Esophagus (tissue), 2 donors: Measurements from ENCODE around the gene STARD10. TPM values are rescaled to one million over a fixed set of nuclear protein-coding genes. Genes with fewer than 3 reads are reported as not detected.

ENCODE experiments used
- H3K27ac ChIP-seq, 2 donors: one replicate each; pipeline ENCODE4 v1.5.1; 2013; ENCODE audit warnings: low read depth in 2 of 2, mild to moderate bottlenecking in 2 of 2, inconsistent platforms in 1 of 2, low read length in 1 of 2, moderate library complexity in 1 of 2
- H3K27me3 ChIP-seq, 2 donors: one replicate each; pipeline ENCODE4 v1.6.1; 2013; ENCODE audit warnings: low read length in 2 of 2, control low read depth in 1 of 2, mild to moderate bottlenecking in 1 of 2; ENCODE audit not compliant: insufficient read depth in 2 of 2, control insufficient read depth in 1 of 2
- H3K36me3 ChIP-seq, 2 donors: one replicate each; pipeline ENCODE4 v1.6.1; 2013; ENCODE audit warnings: low read length in 1 of 2; ENCODE audit not compliant: control insufficient read depth in 2 of 2, insufficient read depth in 2 of 2
- H3K4me1 ChIP-seq, 2 donors: one replicate each; pipeline ENCODE4 v1.6.1; 2013; ENCODE audit warnings: low read length in 1 of 2; ENCODE audit not compliant: control insufficient read depth in 2 of 2, insufficient read depth in 2 of 2
- H3K4me3 ChIP-seq, 2 donors: one replicate each; pipeline ENCODE4 v1.5.1; 2013; ENCODE audit warnings: low read length in 2 of 2, mild to moderate bottlenecking in 2 of 2, low read depth in 1 of 2, moderate library complexity in 1 of 2
- H3K9me3 ChIP-seq, 2 donors: one replicate each; pipeline ENCODE4 v1.6.1; 2013; ENCODE audit warnings: mild to moderate bottlenecking in 2 of 2, low read depth in 1 of 2, low read length in 1 of 2, moderate library complexity in 1 of 2; ENCODE audit not compliant: control insufficient read depth in 2 of 2, insufficient read depth in 1 of 2
- WGBS, 2 donors: extraction: QIAGEN DNeasy Blood & Tissue Kit; methylation state at CpG; one replicate each; pipeline ENCODE4 v1.1.7; 2013; 5-methylcytosine and 5-hydroxymethylcytosine counted together
- polyA plus RNA-seq, 2 donors: library from polyadenylated mRNA; stranded (reverse); fragments of 200-250 nt; gene quantifications; one replicate each; pipeline ENCODE4 v1.2.3, GENCODE V29; 2013
- donor health status: healthy with polysubstance abuse.
- donor health status: Bipolar disorder and iron deficiency.

The STARD10 gene
- polyA plus RNA-seq, 2 donors: 57.9 to 65.8 TPM

DNA sequence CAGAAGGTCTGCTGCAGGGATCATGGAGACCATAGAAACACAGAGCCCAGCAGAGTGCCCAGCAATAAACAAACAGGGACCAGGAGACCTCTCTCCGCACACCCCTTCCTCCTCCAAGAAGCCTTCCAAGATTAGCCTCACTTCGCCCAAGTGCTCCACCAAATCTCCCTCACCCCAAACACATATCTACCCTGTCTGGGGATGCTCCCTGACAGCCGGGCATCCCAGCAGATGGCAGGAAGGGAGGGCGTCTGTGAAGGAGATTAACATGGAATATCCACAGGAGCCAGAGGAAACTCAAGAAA, 68.2 kb downstream of the STARD10 start:
- H3K27me3 ChIP-seq: no peaks in the 10 kb centered on the region
- no peaks in the 10 kb centered on the region for H3K9me3 ChIP-seq
- H3K27ac ChIP-seq: no peak overlapping the region
- H3K36me3 ChIP-seq: peaks cover 0 to 2% of the 10 kb centered on the region in 2 donors
- peaks cover 5 to 11% of the 10 kb centered on the region in 2 donors for H3K4me1 ChIP-seq
- 85 to 87% methylated on average over 4 of the region's 4 CpGs for WGBS, 2 donors
- no peak overlapping the region for H3K4me3 ChIP-seq

- Histone ChIP-seq H3K9me3 (no peaks in the 10 kb centered on the region), H3K36me3 (peaks cover 0 to 2% of the 10 kb centered on the region in 2 donors), H3K4me1 (peaks cover 5 to 17% of the 10 kb centered on the region in 2 donors), H3K27me3 (no peaks in the 10 kb centered on the region), H3K4me3 (no peak overlapping the region), H3K27ac (no peak overlapping the region)
- WGBS, 2 donors: 49 to 55% methylated on average over 9 of the region's 9 CpGs
Measured at GRCh38 chr11:72724851-72725723, 68.8 kb downstream of the STARD10 start.

DNA sequence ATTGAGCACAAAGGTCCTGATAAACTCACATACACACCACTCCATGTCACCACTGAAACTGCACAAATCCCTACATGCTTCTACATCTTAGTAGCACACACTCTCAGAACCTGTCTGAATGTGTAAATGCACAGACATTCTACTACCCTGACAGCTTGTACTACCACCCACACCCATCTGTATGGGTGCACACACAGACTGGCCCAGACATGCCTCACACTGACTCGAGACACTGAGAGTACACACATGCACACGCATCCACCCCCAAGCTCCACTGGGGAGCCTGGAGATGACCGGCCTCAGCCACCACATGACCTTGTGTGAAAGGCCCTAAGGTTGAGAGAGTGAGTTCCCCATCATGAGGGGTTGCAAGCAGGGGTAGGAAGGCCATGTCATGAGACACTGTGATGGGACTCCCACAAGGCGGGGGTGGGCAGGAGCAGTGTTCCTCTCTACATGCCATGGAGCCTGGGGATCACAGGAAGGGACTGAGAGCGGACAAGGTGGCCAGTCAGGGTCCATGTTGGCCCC, 69.8 kb downstream of the STARD10 start:
- WGBS, 2 donors: 75 to 76% methylated on average over 5 of the region's 5 CpGs
- Histone ChIP-seq H3K27me3 (no peaks in the 10 kb centered on the region), H3K4me1 (peaks cover 14 to 20% of the 10 kb centered on the region in 2 donors), H3K36me3 (peaks cover 0 to 2% of the 10 kb centered on the region in 2 donors), H3K4me3 (no peak overlapping the region), H3K9me3 (no peaks in the 10 kb centered on the region), H3K27ac (peak overlapping the region in 1 of 2 donors; percentile 50)

- Histone ChIP-seq H3K36me3 (peaks cover 0 to 5% of the 10 kb centered on the region in 2 donors), H3K4me1 (peaks cover 16 to 20% of the 10 kb centered on the region in 2 donors), H3K27me3 (no peaks in the 10 kb centered on the region), H3K27ac (peak overlapping the region in 1 of 2 donors; percentile 50), H3K9me3 (no peaks in the 10 kb centered on the region), H3K4me3 (no peak overlapping the region)
- WGBS, 2 donors: 61% methylated on average over 9 of the region's 9 CpGs
Measured at GRCh38 chr11:72723508-72723907, 70.3 kb downstream of the STARD10 start.

DNA sequence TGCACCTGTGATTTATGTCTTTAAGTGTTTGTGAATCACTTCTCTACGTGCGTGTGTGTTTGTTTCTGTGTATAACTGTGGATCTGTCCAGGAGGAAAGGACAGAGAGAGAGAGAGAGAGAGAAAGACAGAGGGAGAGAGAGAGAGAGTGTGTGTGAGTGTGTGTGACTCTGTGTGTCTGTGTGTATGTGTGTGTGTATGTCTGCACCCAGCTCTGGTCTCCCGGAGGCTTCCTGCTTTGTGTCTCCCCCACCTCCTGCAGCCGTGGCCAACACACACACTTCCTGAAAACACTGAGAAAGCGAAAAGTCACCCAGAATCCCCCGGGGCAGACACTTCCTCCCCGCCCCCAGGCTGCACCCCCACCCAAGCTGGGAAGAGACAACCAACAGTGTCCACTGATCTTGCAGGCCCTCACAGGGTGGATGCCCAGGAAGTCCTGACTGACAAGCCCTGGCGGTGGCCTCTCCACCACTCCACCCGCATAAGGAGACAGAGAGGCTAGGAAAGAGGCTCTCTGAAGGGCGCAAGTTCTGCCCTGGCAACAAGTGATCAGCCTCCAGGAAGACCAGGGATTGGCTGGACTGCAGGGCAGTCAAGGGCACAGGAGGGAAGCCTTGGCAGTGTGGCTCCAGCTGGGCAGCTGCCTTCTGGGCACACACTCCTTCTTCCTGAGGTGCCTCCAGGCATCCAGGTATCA, 71.6 kb downstream of the STARD10 start:
- H3K27me3 ChIP-seq: no peaks in the 10 kb centered on the region
- H3K4me1 ChIP-seq: peaks cover 16 to 20% of the 10 kb centered on the region in 2 donors
- WGBS, 2 donors: 0% methylated on average over 10 of the region's 10 CpGs
- no peaks in the 10 kb centered on the region for H3K9me3 ChIP-seq
- H3K36me3 ChIP-seq: peaks cover 0 to 9% of the 10 kb centered on the region in 2 donors
- peak overlapping the region; percentile 64 to 85 for H3K4me3 ChIP-seq
- H3K27ac ChIP-seq: peak overlapping the region; percentile 94 to 98

DNA sequence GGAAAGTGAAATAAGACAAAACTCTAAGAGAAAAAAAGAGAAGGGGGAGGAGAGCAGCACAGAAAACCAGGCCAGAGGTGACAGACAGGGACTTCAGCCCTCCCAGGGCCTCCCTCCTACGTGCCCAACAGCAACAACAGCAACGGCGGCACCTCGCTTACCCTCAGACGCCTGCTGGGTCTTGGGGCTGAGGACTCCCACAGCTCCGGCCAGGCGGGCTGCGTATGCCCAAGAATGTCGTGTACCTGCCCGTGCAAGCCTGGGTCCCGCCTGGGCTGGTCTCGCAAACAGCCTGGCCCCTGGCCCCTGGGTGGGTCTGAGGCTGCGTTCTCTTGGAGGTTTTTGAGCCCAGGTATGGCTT, 72.2 kb downstream of the STARD10 start:
- Histone ChIP-seq H3K27ac (peak overlapping the region; percentile 94 to 98), H3K4me1 (peaks cover 16 to 20% of the 10 kb centered on the region in 2 donors), H3K4me3 (peak overlapping the region; percentile 64 to 85), H3K36me3 (peaks cover 3 to 12% of the 10 kb centered on the region in 2 donors), H3K9me3 (no peaks in the 10 kb centered on the region), H3K27me3 (no peaks in the 10 kb centered on the region)
- WGBS, 2 donors: 0 to 2% methylated on average over 13 of the region's 13 CpGs

GRCh38 chr11:72721276-72721675, 72.6 kb downstream of the STARD10 start:
- Histone ChIP-seq H3K36me3 (peaks cover 5 to 15% of the 10 kb centered on the region in 2 donors), H3K9me3 (no peaks in the 10 kb centered on the region), H3K4me1 (peaks cover 16 to 20% of the 10 kb centered on the region in 2 donors), H3K4me3 (peak overlapping the region; percentile 64 to 85), H3K27ac (peak overlapping the region; percentile 94 to 98), H3K27me3 (no peaks in the 10 kb centered on the region)
- WGBS, 2 donors: 4 to 8% methylated on average over 3 of the region's 3 CpGs

GRCh38 chr11:72720784-72721183, 73.1 kb downstream of the STARD10 start:
- Histone ChIP-seq H3K9me3 (no peaks in the 10 kb centered on the region), H3K27me3 (no peaks in the 10 kb centered on the region), H3K4me1 (peaks cover 16 to 20% of the 10 kb centered on the region in 2 donors), H3K36me3 (peaks cover 5 to 15% of the 10 kb centered on the region in 2 donors), H3K27ac (peak overlapping the region in 1 of 2 donors; percentile 98), H3K4me3 (peak overlapping the region; percentile 64 to 85)
- WGBS, 2 donors: 47 to 57% methylated on average over 4 of the region's 4 CpGs

- 58 to 69% methylated on average over 3 of the region's 3 CpGs for WGBS, 2 donors
- H3K27ac ChIP-seq: peak overlapping the region in 1 of 2 donors; percentile 24
- peak overlapping the region in 1 of 2 donors; percentile 2 for H3K4me3 ChIP-seq
Measured at GRCh38 chr11:72720047-72720446, 73.8 kb downstream of the STARD10 start.

More at GRCh38 chr11:72720047-72720446, 73.8 kb downstream of the STARD10 start:
- Histone ChIP-seq H3K4me1 (peaks cover 16 to 22% of the 10 kb centered on the region in 2 donors), H3K9me3 (no peaks in the 10 kb centered on the region), H3K36me3 (peaks cover 5 to 15% of the 10 kb centered on the region in 2 donors), H3K27me3 (no peaks in the 10 kb centered on the region)
